H9 (cell line): ENCODE measurements around the gene RAP1GAP2. TPM values are rescaled to one million over a fixed set of nuclear protein-coding genes. Genes with fewer than 3 reads are reported as not detected.

Source experiments
- DNase-seq: peaks from one replicate; pipeline ENCODE4 v3.0.0-alpha.2; 2017
- H2AFZ ChIP-seq: one replicate; pipeline ENCODE4 v1.6.1; 2013; ENCODE audit warnings: mild to moderate bottlenecking, low read length, control low read depth, moderate library complexity
- H2AK5ac ChIP-seq: 2 replicates; pipeline ENCODE4 v1.6.1; 2013; ENCODE audit warnings: low read length, control low read depth, mixed read lengths; ENCODE audit not compliant: insufficient read length
- H2BK120ac ChIP-seq: one replicate; pipeline ENCODE4 v1.6.1; 2013; ENCODE audit warnings: low read depth, mild to moderate bottlenecking, low read length, control low read depth, inconsistent platforms; ENCODE audit not compliant: poor library complexity, severe bottlenecking
- H2BK12ac ChIP-seq: 2 replicates; pipeline ENCODE4 v1.6.1; 2013; ENCODE audit warnings: low read length, control low read depth, mixed read lengths, low read depth; ENCODE audit not compliant: insufficient read length
- H2BK15ac ChIP-seq: 2 replicates; pipeline ENCODE4 v1.6.1; 2013; ENCODE audit warnings: low read depth, low read length, control low read depth
- H2BK20ac ChIP-seq: one replicate; pipeline ENCODE4 v1.6.1; 2013; ENCODE audit warnings: low read depth, mild to moderate bottlenecking, low read length, control low read depth, inconsistent platforms; ENCODE audit not compliant: poor library complexity, severe bottlenecking
- H2BK5ac ChIP-seq: 2 replicates; pipeline ENCODE4 v1.6.1; 2013; ENCODE audit warnings: low read length, control low read depth, mixed read lengths; ENCODE audit not compliant: insufficient read length
- H3K14ac ChIP-seq: 2 replicates; pipeline ENCODE4 v1.6.1; 2013; ENCODE audit warnings: low read length, control low read depth; ENCODE audit not compliant: insufficient read depth
- H3K18ac ChIP-seq: 2 replicates; pipeline ENCODE4 v1.6.1; 2013; ENCODE audit warnings: low read depth, mild to moderate bottlenecking, mixed read lengths, low read length, control low read depth; ENCODE audit not compliant: insufficient read length
- H3K23ac ChIP-seq: 2 replicates; pipeline ENCODE4 v1.6.1; 2013; ENCODE audit warnings: low read length, control low read depth, mixed read lengths, low read depth; ENCODE audit not compliant: insufficient read length
- H3K23me2 ChIP-seq: 2 replicates; pipeline ENCODE4 v1.6.1; 2013; ENCODE audit warnings: low read depth, mild to moderate bottlenecking, mixed read lengths, low read length, control low read depth; ENCODE audit not compliant: insufficient read length, poor library complexity, severe bottlenecking
- H3K27ac ChIP-seq: 2 replicates; pipeline ENCODE4 v1.5.1; 2013; ENCODE audit warnings: low read length, control low read depth, mixed read lengths, low read depth; ENCODE audit not compliant: insufficient read length
- H3K27me3 ChIP-seq: 2 replicates; pipeline ENCODE4 v1.6.1; 2013; ENCODE audit warnings: low read length, control low read depth, inconsistent platforms; ENCODE audit not compliant: insufficient read depth
- H3K4ac ChIP-seq: 2 replicates; pipeline ENCODE4 v1.6.1; 2013; ENCODE audit warnings: low read depth, mild to moderate bottlenecking, control low read depth, inconsistent platforms, low read length, moderate library complexity
- H3K4me1 ChIP-seq: 2 replicates; pipeline ENCODE4 v1.6.1; 2013; ENCODE audit warnings: low read length, control low read depth, inconsistent platforms; ENCODE audit not compliant: insufficient read depth
- H3K4me2 ChIP-seq: 2 replicates; pipeline ENCODE4 v1.6.1; 2013; ENCODE audit warnings: low read length, control low read depth, mixed read lengths; ENCODE audit not compliant: insufficient read length, insufficient read depth
- H3K56ac ChIP-seq: 2 replicates; pipeline ENCODE4 v1.6.1; 2013; ENCODE audit warnings: low read depth, mild to moderate bottlenecking, mixed read lengths, low read length, control low read depth; ENCODE audit not compliant: insufficient read length
- H3K79me1 ChIP-seq: 2 replicates; pipeline ENCODE4 v1.6.1; 2013; ENCODE audit warnings: low read depth, mild to moderate bottlenecking, moderate library complexity, low read length, control low read depth, inconsistent platforms; ENCODE audit not compliant: insufficient read depth, poor library complexity, severe bottlenecking
- H3K79me2 ChIP-seq: 2 replicates; pipeline ENCODE4 v1.6.1; 2013; ENCODE audit warnings: low read length, control low read depth, inconsistent platforms; ENCODE audit not compliant: insufficient read depth
- H3K9ac ChIP-seq: 2 replicates; pipeline ENCODE4 v1.6.1; 2013; ENCODE audit warnings: low read length, control low read depth, mixed read lengths; ENCODE audit not compliant: insufficient read length; ENCODE audit errors: extremely low read depth
- H3K9me3 ChIP-seq: one replicate; pipeline ENCODE4 v1.6.1; 2013; ENCODE audit warnings: low read depth, low read length, inconsistent platforms; ENCODE audit not compliant: control insufficient read depth
- H3T11ph ChIP-seq: one replicate; pipeline ENCODE4 v1.6.1; 2013; ENCODE audit warnings: mild to moderate bottlenecking, low read length, control low read depth, inconsistent platforms
- H4K20me1 ChIP-seq: one replicate; pipeline ENCODE4 v1.6.1; 2013; ENCODE audit not compliant: control insufficient read depth, insufficient read length, insufficient read depth
- H4K5ac ChIP-seq: 2 replicates; pipeline ENCODE4 v1.6.1; 2013; ENCODE audit warnings: low read depth, mild to moderate bottlenecking, mixed read lengths, low read length, control low read depth; ENCODE audit not compliant: insufficient read length
- H4K8ac ChIP-seq: replicated peaks from 2 replicates; pipeline ENCODE4 v1.6.1; 2013; ENCODE audit warnings: low read length, control low read depth, mixed read lengths, low read depth; ENCODE audit not compliant: insufficient read length
- H4K91ac ChIP-seq: 2 replicates; pipeline ENCODE4 v1.6.1; 2013; ENCODE audit warnings: low read depth, mild to moderate bottlenecking, moderate library complexity, mixed read lengths, low read length, control low read depth; ENCODE audit not compliant: insufficient read length
- H3K27ac Mint-ChIP-seq, 3 experiments: 2 replicates in 2 of 3; 3 replicates in 1 of 3; pipeline ENCODE4 v1.8.0; 2020 to 2021; ENCODE audit warnings: mixed read lengths in 3 of 3, mild to moderate bottlenecking in 1 of 3, moderate library complexity in 1 of 3
- H3K27me3 Mint-ChIP-seq: 2 replicates; pipeline ENCODE4 v1.8.0; 2021; ENCODE audit warnings: low read depth, mild to moderate bottlenecking, moderate library complexity, mixed read lengths
- H3K36me3 Mint-ChIP-seq, 3 experiments: 2 replicates in 2 of 3; 3 replicates in 1 of 3; pipeline ENCODE4 v1.8.0; 2020 to 2021; ENCODE audit warnings: low read depth in 3 of 3, mixed read lengths in 3 of 3; ENCODE audit not compliant: insufficient read depth in 1 of 3
- H3K4me1 Mint-ChIP-seq, 2 experiments: 2 replicates each; pipeline ENCODE4 v1.8.0; 2020; ENCODE audit warnings: mixed read lengths in 2 of 2
- H3K4me3 Mint-ChIP-seq, 2 experiments: 2 replicates in 1 of 2; 3 replicates in 1 of 2; pipeline ENCODE4 v1.8.0; 2020 to 2021; ENCODE audit warnings: mild to moderate bottlenecking in 2 of 2, mixed read lengths in 2 of 2, moderate library complexity in 1 of 2
- H3K9me3 Mint-ChIP-seq, 2 experiments: 2 replicates in 1 of 2; 3 replicates in 1 of 2; pipeline ENCODE4 v1.8.0; 2020; ENCODE audit warnings: mild to moderate bottlenecking in 2 of 2, mixed read lengths in 2 of 2, moderate library complexity in 1 of 2
- CTCF ChIP-seq: fragments of 200-600 bp; sonication (generic); conservative IDR thresholded peaks from 3 replicates; pipeline ENCODE4 v1.8.0; 2021; ENCODE audit warnings: antibody characterized with exemption, mild to moderate bottlenecking
- WGBS: extraction: QIAGEN DNeasy Blood & Tissue Kit; methylation state at CpG from one replicate; pipeline ENCODE4 v1.1.7; 2013; ENCODE audit warnings: missing lambda C conversion rate, low lambda C conversion rate, mixed read lengths; ENCODE audit not compliant: insufficient read length; ENCODE audit errors: extremely low coverage; 5-methylcytosine and 5-hydroxymethylcytosine counted together
- total RNA-seq: library from RNA; stranded (reverse); gene quantifications from 2 replicates; pipeline ENCODE4 v1.2.1, GENCODE V29; 2021

RAP1GAP2 gene
- total RNA-seq, 1 experiment from 2014 or later = 33.8 TPM

- TF ChIP-seq CTCF = no peak
- Histone ChIP-seq H3K27ac (no peak overlapping the region), H3K79me2 (peaks cover 33% of the 10 kb centered on the region; the same call in 1 of the 2 replicates), H2BK20ac (no peak overlapping the region), H3K4me1 (peaks cover 6% of the 10 kb centered on the region; the same call in 1 of the 2 replicates), H4K5ac (no peak overlapping the region), H3K9ac (no peak overlapping the region), H3K4me2 (no peak overlapping the region), H3K9me3 (no peaks in the 10 kb centered on the region), H2AFZ (no peak overlapping the region), H3K56ac (no peak overlapping the region), H3K79me1 (peaks cover 13% of the 10 kb centered on the region), H2BK15ac (no peak overlapping the region), H3K4ac (no peak overlapping the region), H3K18ac (no peak overlapping the region), H4K8ac (no peak overlapping the region), H4K20me1 (no peaks in the 10 kb centered on the region), H3K23me2 (peaks cover 16% of the 10 kb centered on the region), H2BK5ac (no peak overlapping the region), H3K14ac (no peak overlapping the region; the same call in 1 of the 2 replicates), H2BK120ac (no peak overlapping the region), H2BK12ac (no peak overlapping the region), H4K91ac (no peak overlapping the region), H3K23ac (no peak overlapping the region), H2AK5ac (no peak overlapping the region), H3T11ph (no peak overlapping the region), H3K27me3 (no peaks in the 10 kb centered on the region)
- DNase-seq = no peak
- H3K4me1 Mint-ChIP-seq = peaks cover 48 to 50% of the 10 kb centered on the region in 2 experiments
- H3K9me3 Mint-ChIP-seq = no peaks in the 10 kb centered on the region; a peak in 1 of 5 replicates
- peaks cover 1% of the 10 kb centered on the region for H3K27me3 Mint-ChIP-seq
- no CpG with 5 or more reads among the region's 5 CpGs for WGBS
- H3K27ac Mint-ChIP-seq = peak overlapping the region in 1 of 3 experiments; percentile 74; a peak in 2 of 7 replicates
- H3K36me3 Mint-ChIP-seq = peaks cover 3 to 12% (median 9%) of the 10 kb centered on the region in 3 experiments; a peak in 5 of 7 replicates
- H3K4me3 Mint-ChIP-seq = peak overlapping the region in 1 of 2 experiments; percentile 70; a peak in 2 of 5 replicates
These were observed 60.5 kb downstream of the RAP1GAP2 start for GRCh38 chr17:2856727-2857126.
